GM23248 (cell line): ENCODE data around the gene DMTF1.

ENCODE experiments used
- EZH2 ChIP-seq: fragments of 200-600 bp; sonication (generic); IDR thresholded peaks from 2 replicates; pipeline ENCODE4 v1.6.1; 2018; ENCODE audit warnings: antibody characterized with exemption, mild to moderate bottlenecking; ENCODE audit not compliant: insufficient read depth, poor library complexity, severe bottlenecking
- EZH2phosphoT487 ChIP-seq: fragments of 200-600 bp; sonication (generic); IDR thresholded peaks from 2 replicates; pipeline ENCODE4 v1.6.1; 2018; ENCODE audit warnings: antibody characterized with exemption, moderate library complexity, mild to moderate bottlenecking, low read depth; ENCODE audit not compliant: insufficient read depth

DNA sequence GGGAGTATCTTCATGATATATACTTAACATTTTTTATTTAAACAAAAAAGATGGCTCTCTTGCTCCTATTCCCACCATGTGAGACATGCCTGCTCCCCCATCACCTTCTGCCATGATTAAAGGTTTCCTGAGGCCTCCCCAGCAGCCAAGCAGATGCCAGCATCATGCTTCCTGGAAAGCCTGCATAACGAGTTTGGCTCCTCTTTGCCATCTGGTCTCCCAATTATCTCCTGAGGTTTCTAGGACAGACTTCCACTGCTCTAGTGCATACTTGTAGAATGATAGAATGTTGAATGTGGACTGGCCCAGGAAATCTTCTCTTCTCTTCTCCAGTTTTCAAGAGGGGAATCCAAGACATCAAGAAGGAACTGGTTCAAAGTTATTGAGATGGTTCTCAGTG is 46.9 kb upstream of the DMTF1 start:
- TF ChIP-seq EZH2: no peak
- TF ChIP-seq EZH2phosphoT487: no peak
